Stimulated activated CD4-positive, alpha-beta T cell treated with anti-CD3 and anti-CD28 coated beads, Interleukin-12 subunit alpha, Interleukin-12 subunit beta, amount 100 ng/mL, for 4 hours (primary cell): ENCODE results near the gene THG1L.

ENCODE experiments used
- DNase-seq: peaks from one replicate; pipeline ENCODE4 v3.0.0-alpha.2; 2020

THG1L gene

GRCh38 chr5:157761690-157762621 is 30.7 kb downstream of the THG1L start:
- no peak for DNase-seq

GRCh38 chr5:157764531-157764930 is 33.3 kb downstream of the THG1L start:
- DNase-seq = no peak

DNA sequence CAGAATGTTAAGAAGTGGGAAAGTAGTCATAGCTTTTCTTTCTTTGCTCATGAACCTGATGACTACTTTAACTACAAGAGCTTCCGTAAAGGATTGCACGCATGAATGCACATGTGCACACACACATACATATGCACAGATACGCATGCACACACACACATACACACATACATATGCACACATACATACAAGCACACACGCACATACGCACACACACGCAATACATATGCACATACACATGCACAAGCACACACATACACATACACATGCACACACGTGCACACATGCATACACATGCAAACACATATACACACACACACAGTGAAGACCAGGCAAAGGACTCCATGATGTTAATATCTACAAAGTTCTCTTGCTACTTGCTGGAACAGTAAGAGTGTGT is 35.2 kb downstream of the THG1L start:
- no peak for DNase-seq

DNA sequence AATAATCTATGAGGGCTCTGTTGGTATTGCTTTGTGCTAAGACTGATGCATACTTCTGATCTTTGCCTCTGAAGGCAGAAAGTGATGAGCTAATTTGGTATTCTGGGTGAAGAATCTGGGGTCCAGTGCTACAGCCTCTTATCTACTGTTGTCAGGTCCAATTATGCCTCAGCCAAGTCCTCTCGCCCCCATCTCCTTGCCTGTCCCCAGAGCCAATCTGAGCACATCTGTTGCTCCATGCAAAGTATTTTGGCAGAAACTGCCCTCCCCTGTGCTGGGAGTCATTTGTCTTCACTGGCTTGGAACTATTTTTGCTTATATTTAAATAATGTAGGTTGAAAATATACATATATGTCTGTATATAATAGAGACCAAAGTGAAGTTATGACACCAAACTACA is 35.7 kb downstream of the THG1L start:
- no peak for DNase-seq

GRCh38 chr5:157767689-157768088 is 36.5 kb downstream of the THG1L start:
- no peak for DNase-seq

GRCh38 chr5:157770665-157771064 is 39.4 kb downstream of the THG1L start:
- no peak for DNase-seq

GRCh38 chr5:157772127-157772526 is 40.9 kb downstream of the THG1L start:
- no peak for DNase-seq

GRCh38 chr5:157778121-157778805 is 47.0 kb downstream of the THG1L start:
- no peak for DNase-seq

DNA sequence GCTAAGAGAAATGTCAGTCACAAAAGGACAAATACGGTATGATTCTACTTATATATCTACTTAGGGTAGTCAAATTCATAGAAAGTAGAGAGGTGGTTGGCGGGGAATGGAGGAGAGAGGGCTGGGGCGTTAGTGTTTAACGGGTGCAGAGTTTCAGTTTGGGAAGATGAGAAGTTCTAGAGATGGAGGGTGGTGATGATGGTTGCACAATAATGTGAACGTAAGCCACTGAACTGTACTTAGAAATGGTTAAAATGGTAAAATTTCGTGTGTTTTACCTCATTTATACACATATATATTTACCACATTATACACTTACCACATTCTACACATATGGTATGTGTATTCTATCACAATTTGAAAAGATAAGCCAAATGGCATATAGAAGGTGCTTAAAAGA is 48.0 kb downstream of the THG1L start:
- DNase-seq = no peak

DNA sequence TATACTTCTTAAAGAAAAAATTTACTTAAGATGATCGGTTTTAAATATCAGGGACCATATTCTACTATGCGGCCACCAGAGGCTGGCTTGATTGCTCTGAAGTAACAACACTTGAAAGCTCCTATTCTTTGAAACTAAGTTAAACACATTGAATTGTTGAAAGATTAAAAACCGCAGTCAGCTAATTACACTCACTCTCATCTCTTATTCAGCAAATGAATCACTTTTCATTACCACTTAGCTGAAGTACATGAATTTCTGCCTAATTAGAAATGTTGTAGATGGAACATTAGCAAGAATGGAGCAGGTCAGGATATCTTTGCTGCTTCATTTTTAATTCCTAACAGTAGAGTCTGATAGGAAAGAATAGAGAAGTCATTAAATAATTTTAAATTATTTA is 54.6 kb downstream of the THG1L start:
- no peak for DNase-seq
